ENCODE data around the gene SPOCD1. TPM values are rescaled to one million over a fixed set of nuclear protein-coding genes. Genes with fewer than 3 reads are reported as not detected.

The SPOCD1 gene
- total and polyA plus RNA-seq, 9 donors: 0.15 to 1.7 (median 0.49) TPM; not detected in 1

- Histone ChIP-seq H3K27me3 (no peaks in the 10 kb centered on the region), H3K4me3 (no peak overlapping the region), H3K27ac (no peak overlapping the region), H3K9me3 (no peaks in the 10 kb centered on the region), H3K4me1 (ENCODE audit: insufficient read depth) (no peaks in the 10 kb centered on the region), H3K36me3 (no peaks in the 10 kb centered on the region)
- no peak for TF ChIP-seq POLR2A (IDR thresholded peaks at IDR 0.05)
- TF ChIP-seq, protein P1, sequence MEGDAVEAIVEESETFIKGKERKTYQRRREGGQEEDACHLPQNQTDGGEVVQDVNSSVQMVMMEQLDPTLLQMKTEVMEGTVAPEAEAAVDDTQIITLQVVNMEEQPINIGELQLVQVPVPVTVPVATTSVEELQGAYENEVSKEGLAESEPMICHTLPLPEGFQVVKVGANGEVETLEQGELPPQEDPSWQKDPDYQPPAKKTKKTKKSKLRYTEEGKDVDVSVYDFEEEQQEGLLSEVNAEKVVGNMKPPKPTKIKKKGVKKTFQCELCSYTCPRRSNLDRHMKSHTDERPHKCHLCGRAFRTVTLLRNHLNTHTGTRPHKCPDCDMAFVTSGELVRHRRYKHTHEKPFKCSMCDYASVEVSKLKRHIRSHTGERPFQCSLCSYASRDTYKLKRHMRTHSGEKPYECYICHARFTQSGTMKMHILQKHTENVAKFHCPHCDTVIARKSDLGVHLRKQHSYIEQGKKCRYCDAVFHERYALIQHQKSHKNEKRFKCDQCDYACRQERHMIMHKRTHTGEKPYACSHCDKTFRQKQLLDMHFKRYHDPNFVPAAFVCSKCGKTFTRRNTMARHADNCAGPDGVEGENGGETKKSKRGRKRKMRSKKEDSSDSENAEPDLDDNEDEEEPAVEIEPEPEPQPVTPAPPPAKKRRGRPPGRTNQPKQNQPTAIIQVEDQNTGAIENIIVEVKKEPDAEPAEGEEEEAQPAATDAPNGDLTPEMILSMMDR (IDR thresholded peaks at IDR 0.05): no peak
- TF ChIP-seq EP300 (IDR thresholded peaks at IDR 0.05): no peak
- WGBS, 3 donors: 17 to 34% (median 20%) methylated on average over 7 of the region's 7 CpGs
- intact Hi-C loops (cut with DNase I): no loop called here
- DNase-seq: no peak
Measured at GRCh38 chr1:31811605-31812004, 4.2 kb downstream of the SPOCD1 start.

GRCh38 chr1:31809698-31810097 is 6.1 kb downstream of the SPOCD1 start:
- 63 to 74% (median 65%) methylated on average over 4 of the region's 4 CpGs for WGBS, 3 donors
- Histone ChIP-seq H3K27me3 (no peaks in the 10 kb centered on the region), H3K4me3 (no peak overlapping the region), H3K36me3 (no peaks in the 10 kb centered on the region), H3K9me3 (no peaks in the 10 kb centered on the region), H3K4me1 (ENCODE audit: insufficient read depth) (no peaks in the 10 kb centered on the region), H3K27ac (no peak overlapping the region)
- TF ChIP-seq EP300 (IDR thresholded peaks at IDR 0.05): no peak
- TF ChIP-seq POLR2A (IDR thresholded peaks at IDR 0.05): no peak
- TF ChIP-seq, protein P1 (IDR thresholded peaks at IDR 0.05): no peak
- DNase-seq: no peak
- intact Hi-C loops (cut with DNase I): no loop called here

DNA sequence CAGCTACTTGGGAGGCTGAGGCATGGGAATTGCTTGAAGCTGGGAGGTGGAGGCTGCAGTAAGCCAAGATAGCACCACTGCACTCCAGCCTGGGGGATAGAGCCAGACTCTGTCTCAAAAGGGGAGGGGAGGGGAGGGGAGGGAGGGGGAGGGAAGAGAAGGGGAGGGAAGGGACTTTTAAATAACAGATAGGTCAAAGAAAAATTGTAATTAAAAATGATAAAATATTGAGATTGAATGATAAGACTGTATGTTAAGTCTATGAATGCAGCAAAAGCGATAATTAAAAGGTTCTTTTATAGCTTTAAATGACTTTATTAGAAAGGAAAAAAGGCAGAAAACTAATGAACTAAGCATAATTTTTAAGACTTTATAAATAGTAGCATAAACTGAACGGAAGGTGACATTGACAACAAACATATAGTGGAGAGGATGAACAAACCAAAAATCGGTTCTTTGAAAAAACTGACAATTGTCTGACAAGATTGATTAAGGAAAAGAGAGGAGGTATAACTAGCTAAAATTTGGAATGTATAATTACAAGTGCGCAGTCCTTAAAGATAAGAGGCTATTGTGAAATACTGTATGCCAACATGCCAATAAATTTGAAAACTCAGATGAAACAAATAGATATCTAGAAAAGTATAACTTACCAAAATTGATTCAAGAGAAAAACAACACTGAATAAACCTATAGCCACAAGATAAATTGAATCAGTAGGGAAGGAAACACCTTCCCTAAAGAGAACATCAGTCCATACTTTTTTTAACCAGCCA is 8.4 kb downstream of the SPOCD1 start:
- no peak for DNase-seq
- 60 to 76% (median 68%) methylated on average over 4 of the region's 4 CpGs for WGBS, 3 donors
- no peaks in the 10 kb centered on the region for H3K4me1 ChIP-seq (ENCODE audit: insufficient read depth)
- intact Hi-C loops (cut with DNase I): no loop called here
- H3K27ac ChIP-seq: no peak overlapping the region
- H3K36me3 ChIP-seq: no peaks in the 10 kb centered on the region
- H3K27me3 ChIP-seq: no peaks in the 10 kb centered on the region
- no peaks in the 10 kb centered on the region for H3K9me3 ChIP-seq
- H3K4me3 ChIP-seq: no peak overlapping the region
- TF ChIP-seq, protein P1 (IDR thresholded peaks at IDR 0.05): no peak
- TF ChIP-seq EP300 (IDR thresholded peaks at IDR 0.05) (no peak), POLR2A (IDR thresholded peaks at IDR 0.05) (no peak)

DNA sequence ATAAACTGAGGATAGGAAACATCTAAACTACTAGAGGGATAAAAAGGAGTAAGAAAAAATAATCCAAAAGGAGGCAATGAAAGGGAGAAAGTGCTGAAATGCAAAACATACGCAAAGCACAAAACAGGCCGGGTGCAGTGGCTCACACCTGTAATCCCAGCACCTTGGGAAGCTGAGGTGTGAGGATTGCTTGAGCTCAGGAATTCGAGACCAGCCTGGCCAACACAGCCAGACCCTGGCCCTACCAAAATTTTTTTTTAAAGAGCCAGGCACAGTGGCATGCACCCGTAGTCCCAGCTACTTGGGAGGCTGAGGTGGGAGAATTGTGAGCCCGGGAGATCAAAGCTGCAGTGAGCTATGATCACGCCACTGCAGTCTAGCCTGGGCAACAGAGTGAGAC is 10.5 kb downstream of the SPOCD1 start:
- Histone ChIP-seq H3K27me3 (no peaks in the 10 kb centered on the region), H3K9me3 (no peaks in the 10 kb centered on the region), H3K36me3 (no peaks in the 10 kb centered on the region), H3K27ac (no peak overlapping the region), H3K4me1 (ENCODE audit: insufficient read depth) (no peaks in the 10 kb centered on the region), H3K4me3 (no peak overlapping the region)
- no peak for DNase-seq
- TF ChIP-seq EP300 (IDR thresholded peaks at IDR 0.05) (no peak), POLR2A (IDR thresholded peaks at IDR 0.05) (no peak)
- TF ChIP-seq, protein P1 (IDR thresholded peaks at IDR 0.05): no peak
- WGBS, 3 donors: 84 to 86% (median 84%) methylated on average over 6 of the region's 6 CpGs
- intact Hi-C loops (cut with DNase I): no loop called here

Measured in ovary (tissue), 9 donors.